Pulmonary artery endothelial cell (primary cell): ENCODE measurements around the gene YTHDF1. TPM values are rescaled to one million over a fixed set of nuclear protein-coding genes. Genes with fewer than 3 reads are reported as not detected.
"Not testable (repeated sequence)": the region's sequence is repeated elsewhere in the genome, so short reads cannot be mapped to it uniquely, and the experiment has no call there.

ENCODE experiments used
- DNase-seq: peaks from one replicate; pipeline ENCODE4 v3.0.0-alpha.2; 2011; ENCODE audit warnings: low read depth, low spot score
- total RNA-seq: library from RNA; depleted of rRNA; stranded (reverse); fragments of >200 nt; gene quantifications from 2 replicates; pipeline ENCODE4 v1.2.3, GENCODE V29; 2014

YTHDF1 gene
- total RNA-seq, 1 donor from 2014 or later = 25.5 TPM

DNA sequence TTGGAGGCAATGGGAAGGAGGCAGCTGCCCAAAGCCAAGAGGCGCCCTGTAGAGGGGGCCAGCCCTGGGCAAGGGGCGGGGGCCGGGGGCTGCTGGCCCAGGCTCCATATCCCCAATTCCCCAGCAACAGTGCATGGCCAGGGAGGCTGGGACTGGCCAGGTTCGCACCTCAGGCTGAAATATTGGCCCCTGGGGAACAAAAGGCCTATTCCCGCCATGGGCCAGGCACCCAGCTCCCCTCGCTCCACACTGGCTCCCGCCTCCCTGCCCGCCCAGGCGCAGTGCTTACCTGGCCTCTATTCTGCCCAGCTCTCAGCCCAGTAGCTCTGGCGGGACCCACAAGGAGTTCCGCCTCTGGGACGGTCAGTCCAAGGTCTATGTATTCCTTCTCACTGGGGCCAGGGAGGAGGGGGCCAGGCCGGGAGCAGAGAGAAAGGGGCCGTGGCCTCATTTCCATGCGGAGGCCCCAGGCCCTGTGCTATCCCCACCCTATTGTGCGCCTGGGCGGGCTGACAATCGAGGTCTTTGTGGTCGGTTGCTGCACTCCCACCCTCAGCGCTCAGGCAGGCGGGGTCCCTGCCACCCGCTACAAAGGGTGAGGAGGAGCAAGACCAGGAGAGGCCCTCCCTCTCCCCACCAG, 42.3 kb downstream of the YTHDF1 start:
- no peak for DNase-seq

DNA sequence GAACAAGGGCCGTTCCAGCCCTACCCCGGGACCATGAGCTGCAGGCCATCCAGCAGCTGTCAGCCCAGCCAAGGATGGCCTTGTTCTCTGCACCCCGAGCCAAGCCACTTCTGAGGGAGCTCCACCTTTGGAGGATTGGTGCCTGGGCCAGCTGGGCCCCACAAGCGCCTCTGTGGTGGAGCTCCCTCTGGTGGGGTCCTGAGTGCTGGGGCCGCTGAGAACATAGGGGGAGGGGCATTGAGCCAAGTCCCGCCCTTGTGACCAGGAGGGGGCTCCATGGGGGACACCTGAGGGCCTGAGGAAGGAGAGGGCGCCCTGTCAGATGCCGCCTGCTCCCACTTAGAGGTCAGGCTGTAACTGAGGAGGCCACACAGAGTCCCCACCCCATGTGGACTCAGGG, 43.2 kb downstream of the YTHDF1 start:
- no peak for DNase-seq

DNA sequence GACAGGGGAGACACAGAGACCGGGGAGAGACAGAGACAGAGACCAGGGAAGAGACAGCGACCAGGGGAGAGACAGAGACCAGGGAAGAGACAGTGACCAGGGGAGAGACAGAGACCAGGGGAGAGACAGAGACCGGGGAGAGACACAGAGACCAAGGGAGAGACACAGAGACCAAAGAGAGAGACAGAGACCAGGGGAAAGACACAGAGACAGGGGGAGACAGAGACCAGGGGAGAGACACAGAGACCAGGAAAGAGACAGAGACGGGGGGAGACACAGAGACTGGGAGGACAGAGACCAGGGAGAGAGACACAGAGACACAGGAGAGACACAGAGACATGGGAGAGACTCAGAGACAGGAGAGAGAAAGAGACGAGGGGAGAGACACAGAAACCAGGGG, 43.9 kb downstream of the YTHDF1 start:
- DNase-seq = no peak

- DNase-seq = no peak
These were observed 46.2 kb downstream of the YTHDF1 start for GRCh38 chr20:63169681-63170080.

DNA sequence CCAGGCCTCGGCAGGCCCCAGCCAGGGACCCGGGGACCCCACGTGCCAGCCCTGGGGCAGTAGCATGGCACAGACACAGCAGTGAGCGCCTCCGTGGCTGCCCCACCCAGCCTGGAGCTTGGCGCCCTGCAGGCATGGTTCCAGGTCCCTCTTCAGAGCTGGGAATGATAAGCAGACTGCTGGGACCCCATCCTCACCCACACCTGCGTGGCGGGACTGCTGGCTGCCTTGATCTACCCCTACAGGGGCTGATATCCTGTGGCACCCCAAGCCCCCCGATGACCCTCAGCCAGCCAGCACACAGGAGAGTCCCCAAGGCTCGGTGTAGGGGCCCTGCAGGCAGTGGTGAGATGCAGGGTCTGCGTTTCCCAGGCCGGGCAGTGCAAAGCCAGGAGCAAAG, 47.1 kb downstream of the YTHDF1 start:
- DNase-seq = no peak

DNA sequence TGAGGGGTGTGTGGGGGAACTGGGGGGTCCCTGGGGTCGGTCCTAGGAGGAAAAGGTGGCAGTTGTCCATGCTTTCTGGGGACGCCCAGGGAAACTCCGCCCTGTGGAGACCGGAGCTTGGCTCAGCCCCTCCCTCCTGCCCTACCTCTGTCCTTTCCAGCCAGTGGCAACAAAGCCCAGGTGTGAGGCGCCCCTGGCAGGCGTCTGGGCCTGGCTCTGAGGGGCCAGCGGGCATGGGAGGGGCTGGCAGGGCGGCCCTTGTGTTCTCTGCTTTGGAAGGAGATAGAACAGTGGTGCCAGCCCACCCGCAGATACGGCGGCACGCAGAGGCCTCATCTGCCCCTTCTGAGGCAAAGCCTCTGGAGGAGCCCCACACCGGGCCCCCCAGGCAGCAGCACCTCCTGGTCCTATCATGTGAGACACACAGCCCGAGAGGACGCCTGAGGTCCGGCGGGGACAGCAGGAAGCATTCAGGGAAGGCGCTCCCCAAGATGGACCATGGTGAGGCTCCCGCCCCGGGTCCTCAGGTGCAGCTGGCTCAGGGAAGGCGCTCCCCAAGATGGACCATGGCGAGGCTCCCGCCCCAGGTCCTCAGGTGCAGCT, 47.9 kb downstream of the YTHDF1 start:
- no peak for DNase-seq

DNA sequence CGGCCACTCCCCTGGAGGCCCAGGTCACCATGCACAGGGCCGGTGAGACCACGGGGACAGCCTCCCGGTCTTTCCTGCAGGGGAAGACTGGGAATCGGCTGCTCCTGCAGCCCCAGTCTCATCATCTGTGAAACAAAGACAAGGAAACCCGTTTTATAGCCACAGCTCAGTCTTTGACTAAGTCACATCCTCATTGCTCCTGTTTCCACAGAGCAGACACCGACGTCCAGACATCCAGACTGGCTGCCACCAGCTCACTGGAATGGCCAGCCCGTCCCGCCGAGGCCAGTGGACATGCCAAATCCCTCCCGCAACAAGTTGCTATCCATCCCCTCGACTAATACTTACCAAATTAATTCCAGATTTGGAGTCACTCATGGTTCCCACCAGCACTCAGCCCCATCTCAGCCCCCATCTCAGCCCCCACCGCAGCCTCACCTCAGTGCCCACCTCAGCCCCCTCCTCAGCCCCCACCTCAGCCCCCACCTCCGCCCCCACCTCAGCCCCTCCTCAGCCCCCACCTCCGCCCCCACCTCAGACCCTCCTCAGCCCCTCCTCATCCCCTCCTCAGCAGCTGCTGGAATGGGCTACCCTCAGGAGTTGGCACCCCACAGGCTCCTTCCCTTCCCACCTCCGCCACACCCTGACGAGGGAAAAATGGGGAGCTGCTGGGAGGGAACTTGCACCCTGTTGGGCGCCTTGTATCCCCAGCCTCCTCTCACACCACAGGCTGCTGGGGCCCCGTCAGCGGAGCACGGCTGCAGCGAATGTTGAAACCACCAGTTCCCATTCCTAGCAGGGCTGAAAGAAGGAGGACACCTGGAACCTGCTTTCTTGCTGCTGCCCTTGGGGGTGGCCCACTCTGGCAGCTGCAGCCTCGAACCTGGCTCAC, 48.7 kb downstream of the YTHDF1 start:
- DNase-seq = no peak

- DNase-seq = no peak
These were observed 49.5 kb downstream of the YTHDF1 start for GRCh38 chr20:63166193-63167020.

DNA sequence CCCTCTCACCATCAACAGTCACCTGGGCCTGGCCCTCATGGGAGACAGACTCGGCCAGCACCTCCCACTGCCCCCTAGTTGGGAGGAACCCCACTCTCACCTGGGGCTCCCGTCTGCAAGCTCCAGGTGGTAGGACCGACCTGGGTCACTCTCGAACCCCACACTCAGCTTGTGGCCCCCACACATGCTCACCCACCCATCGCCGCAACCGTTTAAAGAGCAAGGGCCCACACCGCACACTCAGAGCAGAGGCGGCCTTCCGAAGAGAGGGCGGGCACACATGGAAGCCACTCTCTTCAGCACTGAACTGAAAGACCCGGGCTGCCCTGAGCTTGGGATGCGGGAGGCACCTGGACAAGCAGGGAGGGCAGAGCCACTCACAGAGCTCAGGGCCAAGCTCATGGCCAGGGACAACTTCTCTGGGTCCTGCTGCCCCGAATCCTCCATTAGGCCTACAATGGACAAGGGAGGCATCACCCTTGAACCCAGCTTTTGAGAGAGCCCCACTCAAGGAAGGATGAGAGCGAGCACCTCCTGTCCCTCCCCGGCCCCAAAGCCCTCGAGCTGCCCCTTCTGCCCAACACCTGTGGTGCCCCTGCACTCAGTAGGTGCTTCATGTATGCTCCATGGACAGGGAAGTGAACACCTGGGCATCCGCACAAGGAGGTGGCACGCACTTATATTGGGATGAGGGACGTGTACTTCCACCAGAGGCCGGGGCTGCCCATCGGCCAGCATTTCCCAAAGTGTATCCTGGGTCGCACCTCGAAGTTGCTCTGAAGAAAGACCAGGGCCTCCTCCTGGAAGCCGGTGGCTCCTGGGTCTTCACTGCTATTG, 50.4 kb downstream of the YTHDF1 start:
- no peak for DNase-seq

GRCh38 chr20:63164484-63165355, 51.2 kb downstream of the YTHDF1 start:
- DNase-seq = no peak

DNA sequence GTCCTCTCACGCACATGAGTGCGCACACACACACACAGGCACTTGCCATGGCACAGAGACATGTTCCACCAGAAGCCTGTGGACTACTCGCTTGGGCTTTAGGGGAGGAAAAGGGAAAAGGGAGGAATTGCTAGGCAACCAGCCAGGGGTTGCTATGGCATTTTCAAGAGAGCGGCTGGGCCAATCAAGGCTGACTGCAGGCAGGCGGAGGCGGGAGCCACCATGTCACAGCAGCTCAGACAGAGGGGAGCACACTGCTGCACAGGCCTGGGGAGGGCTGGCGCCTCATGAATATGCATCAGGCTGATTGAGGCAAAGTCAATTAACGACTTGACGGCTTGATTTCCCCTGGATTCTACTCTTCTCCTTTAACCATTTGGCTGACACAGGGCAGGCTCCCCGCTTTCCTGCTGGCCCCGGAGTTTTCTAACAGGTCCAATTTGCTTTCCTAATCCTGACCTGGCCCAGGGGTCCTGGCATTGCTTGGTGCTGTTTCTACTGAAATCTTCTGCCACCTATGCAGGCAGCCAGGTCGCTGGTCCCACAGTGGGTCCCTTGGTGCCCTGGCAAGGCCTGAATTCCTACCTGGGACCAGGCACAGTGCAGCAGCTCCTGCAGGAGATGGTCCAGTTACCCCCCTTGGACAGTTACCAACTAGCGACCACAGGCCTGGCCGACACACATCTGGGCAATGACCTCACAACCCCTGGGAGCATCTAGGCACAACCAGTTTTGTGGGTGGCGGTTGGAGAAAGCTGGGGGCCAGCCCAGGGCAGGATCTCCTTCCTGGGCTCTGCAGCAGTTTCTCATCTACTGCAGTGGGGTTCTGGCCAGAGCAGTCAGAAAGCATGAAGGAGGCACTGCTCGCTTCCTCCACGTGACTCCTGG, 52.1 kb downstream of the YTHDF1 start:
- no peak for DNase-seq

GRCh38 chr20:63163171-63163570, 52.8 kb downstream of the YTHDF1 start:
- DNase-seq = no peak

- no peak for DNase-seq
These were observed 53.6 kb downstream of the YTHDF1 start for GRCh38 chr20:63162206-63162795.

DNA sequence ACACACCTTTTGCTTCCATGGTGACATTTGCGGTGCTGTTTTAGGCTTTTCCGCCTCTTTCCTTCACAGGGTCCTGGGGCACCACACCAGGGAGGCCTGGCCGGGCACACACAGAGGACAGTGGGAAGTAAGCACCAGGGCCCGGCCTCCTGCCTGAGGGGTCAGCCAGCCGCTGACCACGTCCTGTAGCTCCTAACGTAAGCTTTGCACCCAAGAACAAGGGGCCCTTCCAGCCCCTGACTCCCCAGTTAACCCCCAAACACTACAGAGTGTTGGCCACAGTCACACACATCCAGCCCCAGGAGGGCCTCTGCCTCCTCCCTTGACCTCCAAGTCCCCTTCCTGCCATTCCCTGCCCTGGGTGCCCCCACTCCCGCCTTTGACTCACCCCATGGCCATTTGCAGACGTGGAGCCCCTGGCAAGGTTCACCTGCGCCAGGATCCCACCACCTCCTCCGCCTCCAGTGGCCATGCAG, 54.7 kb downstream of the YTHDF1 start:
- DNase-seq = no peak

- DNase-seq = no peak
These were observed 55.2 kb downstream of the YTHDF1 start for GRCh38 chr20:63160641-63161175.

DNA sequence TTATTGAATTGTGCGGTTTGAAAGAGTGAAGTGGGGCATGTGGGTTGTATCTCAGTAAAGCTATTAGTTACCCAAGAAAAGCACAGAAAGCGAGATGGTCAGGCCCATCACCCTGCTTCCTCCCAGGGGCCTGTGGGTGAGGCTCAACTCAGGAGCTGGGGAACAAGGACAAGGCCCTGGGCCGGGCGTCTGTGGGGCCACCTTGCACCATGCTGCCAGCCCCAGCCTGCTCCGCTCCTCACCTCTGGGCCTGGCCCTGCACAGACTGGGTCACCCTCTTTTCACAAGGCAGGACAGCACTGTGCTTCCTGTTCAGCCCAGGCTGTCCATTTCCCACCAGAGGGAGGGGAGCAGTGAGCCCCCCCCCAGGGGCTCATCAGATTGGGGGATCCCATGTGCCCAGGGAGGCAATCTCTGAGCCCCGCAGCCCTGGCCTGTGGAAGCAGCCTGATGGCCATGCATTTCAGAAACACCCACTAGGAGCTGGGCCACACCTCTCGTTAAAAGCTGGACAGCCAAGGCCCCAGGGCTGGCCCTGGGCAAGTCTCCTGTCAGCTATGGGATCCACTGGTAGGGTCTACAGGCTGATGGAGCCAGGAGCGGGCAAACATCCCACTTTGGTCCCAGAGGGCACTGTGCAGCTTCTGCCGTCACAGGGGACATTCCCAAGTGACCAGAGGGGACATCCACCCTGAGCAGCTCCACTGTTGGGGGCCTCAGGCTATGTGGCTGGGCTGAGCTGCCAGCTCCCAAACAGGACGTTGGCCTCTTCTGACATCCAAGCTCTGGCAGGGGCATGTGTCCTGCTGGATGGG, 55.9 kb downstream of the YTHDF1 start:
- DNase-seq = no peak

- DNase-seq = not testable (repeated sequence)
These were observed 56.7 kb downstream of the YTHDF1 start for GRCh38 chr20:63159251-63159650.
